ENCODE results near the gene CCDC175.

Gene CCDC175

DNA sequence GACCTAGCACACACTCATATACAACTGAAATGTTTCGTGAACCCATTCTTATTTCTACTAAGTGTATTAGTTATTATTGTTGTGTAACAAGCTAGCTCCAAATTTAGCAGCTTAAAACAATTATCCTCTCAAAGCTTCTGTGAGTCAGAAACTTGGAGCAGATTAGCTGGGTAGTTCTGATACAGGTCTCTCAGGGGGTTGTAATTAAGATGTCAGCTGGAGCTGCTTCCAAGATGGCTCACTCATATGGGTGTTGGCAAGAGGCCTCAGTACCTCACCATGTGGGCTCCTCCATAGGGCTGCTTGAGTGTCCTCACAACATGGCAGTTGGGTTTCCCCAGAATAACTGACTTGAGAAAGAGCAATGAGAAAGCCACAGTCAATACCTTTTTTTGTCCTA lies 121.2 kb downstream of the CCDC175 start:
- H4K20me1 ChIP-seq (ENCODE audit: control insufficient read depth, insufficient read depth, low read depth, low read length) = no peaks in the 10 kb centered on the region
- no peaks in the 10 kb centered on the region; the same call in 1 of the 2 replicates for H3K36me3 ChIP-seq (ENCODE audit: control insufficient read depth, low read length)
- H3K9me2 ChIP-seq (replicated peaks; ENCODE audit: control insufficient read depth, low read length) = no peaks in the 10 kb centered on the region
- H3K27me3 ChIP-seq (ENCODE audit: control insufficient read depth, low read length) = no peaks in the 10 kb centered on the region
- no peak overlapping the region for H3K4me3 ChIP-seq (ENCODE audit: low read length)
- H3K9me3 ChIP-seq (ENCODE audit: control insufficient read depth, insufficient read depth, low read length) = no peaks in the 10 kb centered on the region
- no peak overlapping the region for H3K27ac ChIP-seq (ENCODE audit: low read depth, low read length)
- no peaks in the 10 kb centered on the region for H3K4me1 ChIP-seq (ENCODE audit: control insufficient read depth, low read length)
- no peak overlapping the region for H3K4me2 ChIP-seq (ENCODE audit: low read length)
- H3F3A ChIP-seq (ENCODE audit: control insufficient read depth, insufficient read depth) = no peaks in the 10 kb centered on the region
- no peak for TF ChIP-seq EZH2phosphoT487 (IDR thresholded peaks at IDR 0.05; ENCODE audit: borderline replicate concordance, low read length)
- TF ChIP-seq, protein P1, sequence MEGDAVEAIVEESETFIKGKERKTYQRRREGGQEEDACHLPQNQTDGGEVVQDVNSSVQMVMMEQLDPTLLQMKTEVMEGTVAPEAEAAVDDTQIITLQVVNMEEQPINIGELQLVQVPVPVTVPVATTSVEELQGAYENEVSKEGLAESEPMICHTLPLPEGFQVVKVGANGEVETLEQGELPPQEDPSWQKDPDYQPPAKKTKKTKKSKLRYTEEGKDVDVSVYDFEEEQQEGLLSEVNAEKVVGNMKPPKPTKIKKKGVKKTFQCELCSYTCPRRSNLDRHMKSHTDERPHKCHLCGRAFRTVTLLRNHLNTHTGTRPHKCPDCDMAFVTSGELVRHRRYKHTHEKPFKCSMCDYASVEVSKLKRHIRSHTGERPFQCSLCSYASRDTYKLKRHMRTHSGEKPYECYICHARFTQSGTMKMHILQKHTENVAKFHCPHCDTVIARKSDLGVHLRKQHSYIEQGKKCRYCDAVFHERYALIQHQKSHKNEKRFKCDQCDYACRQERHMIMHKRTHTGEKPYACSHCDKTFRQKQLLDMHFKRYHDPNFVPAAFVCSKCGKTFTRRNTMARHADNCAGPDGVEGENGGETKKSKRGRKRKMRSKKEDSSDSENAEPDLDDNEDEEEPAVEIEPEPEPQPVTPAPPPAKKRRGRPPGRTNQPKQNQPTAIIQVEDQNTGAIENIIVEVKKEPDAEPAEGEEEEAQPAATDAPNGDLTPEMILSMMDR (IDR thresholded peaks at IDR 0.05; ENCODE audit: low read depth, low read length, poor library complexity, severe bottlenecking) = no peak
- no peaks in the 10 kb centered on the region for H3K79me2 ChIP-seq (ENCODE audit: control insufficient read depth, low read length)

Data from DOHH2 (cell line).